Spleen (tissue), 11 donors: ENCODE data around the gene ZNF292. TPM values are rescaled to one million over a fixed set of nuclear protein-coding genes. Genes with fewer than 3 reads are reported as not detected.

Source experiments
- DNase-seq: peaks from one replicate; pipeline ENCODE4 v3.0.0-alpha.2; 2020
- H3K27ac ChIP-seq, 8 donors: fragments of 200-600 bp; sonication (generic) in 7 of 8; 1 replicate in 4 of 8; 2 replicates in 4 of 8; pipeline versions ENCODE4 v1.5.0 to v1.8.0; 2016 to 2021; ENCODE audit warnings: inconsistent platforms in 4 of 8, mild to moderate bottlenecking in 4 of 8, moderate library complexity in 1 of 8
- H3K27me3 ChIP-seq, 7 donors: fragments of 200-600 bp; sonication (generic) in 6 of 7; replicated peaks in 1 of 7; 1 replicate in 4 of 7; 2 replicates in 3 of 7; pipeline versions ENCODE4 v1.5.0 to v1.8.0; 2016 to 2021; ENCODE audit warnings: inconsistent platforms in 3 of 7, mild to moderate bottlenecking in 1 of 7
- H3K36me3 ChIP-seq, 6 donors: fragments of 200-600 bp; sonication (generic) in 5 of 6; 1 replicate in 4 of 6; 2 replicates in 2 of 6; pipeline versions ENCODE4 v1.5.0 to v1.8.0; 2016 to 2021; ENCODE audit warnings: inconsistent platforms in 2 of 6
- H3K4me1 ChIP-seq, 6 donors: fragments of 200-600 bp; sonication (generic) in 5 of 6; 1 replicate in 3 of 6; 2 replicates in 3 of 6; pipeline versions ENCODE4 v1.5.0 to v1.8.0; 2016 to 2021; ENCODE audit warnings: inconsistent platforms in 3 of 6
- H3K4me3 ChIP-seq, 8 donors: fragments of 200-600 bp; sonication (generic) in 7 of 8; 1 replicate in 4 of 8; 2 replicates in 4 of 8; pipeline versions ENCODE4 v1.5.0 to v1.8.0; 2016 to 2021; ENCODE audit warnings: inconsistent platforms in 4 of 8, mild to moderate bottlenecking in 4 of 8, moderate library complexity in 2 of 8
- H3K9me3 ChIP-seq, 8 donors: fragments of 200-600 bp; sonication (generic) in 7 of 8; 1 replicate in 4 of 8; 2 replicates in 4 of 8; pipeline versions ENCODE4 v1.5.0 to v1.8.0; 2016 to 2021; ENCODE audit warnings: inconsistent platforms in 4 of 8
- POLR2A ChIP-seq, 3 donors: fragments of 450-650 bp; IDR thresholded peaks; one replicate each; pipeline ENCODE4 v1.5.1; 2017; ENCODE audit warnings: antibody characterized with exemption in 3 of 3, mild to moderate bottlenecking in 1 of 3
- POLR2AphosphoS5 ChIP-seq, 3 donors: sonication (generic); formaldehyde crosslinking; IDR thresholded peaks; one replicate each; pipeline ENCODE4 v1.5.1; 2017; ENCODE audit warnings: antibody characterized with exemption in 3 of 3
- WGBS, 5 donors: extraction: QIAGEN DNeasy Blood & Tissue Kit in 3 of 5; methylation state at CpG; one replicate each; pipeline versions ENCODE4 v1.1.5 to v1.1.7; 2013 to 2018; 5-methylcytosine and 5-hydroxymethylcytosine counted together
- intact Hi-C: fragments of 100-400 bp; cut with DNase I; formaldehyde crosslinking; loops from one replicate; pipeline ENCODE4 v1.15.0; 2023; ENCODE audit warnings: low total_unique reads
- polyA plus RNA-seq, 3 donors: library from polyadenylated mRNA; stranded (reverse); fragments of 200-250 nt; gene quantifications; one replicate each; pipeline ENCODE4 v1.2.1, GENCODE V29; 2013
- total RNA-seq, 7 donors: library from RNA; depleted of rRNA in 3 of 7; stranded (reverse); fragments of >200 nt in 3 of 7; fragmentation: NEBNext Ultra II Directional in 4 of 7; extraction: Animal tissue kit (Norgen Biotek cat#: 25700) in 4 of 7; gene quantifications; one replicate each; pipeline versions ENCODE4 v1.1.0 to v1.2.1, GENCODE V29; 2016 to 2021
- TF ChIP-seq, protein P1 (sequence below), 11 experiments: fragments of 200-600 bp in 7 of 11; fragments of 450-650 bp in 4 of 11; sonication (generic) in 4 of 11; IDR thresholded peaks in 8 of 11; conservative IDR thresholded peaks in 3 of 11; 1 replicate in 7 of 11; 2 replicates in 4 of 11; pipeline versions ENCODE4 v1.4.0 to v1.8.0; 2016 to 2021; ENCODE audit warnings: antibody characterized with exemption in 11 of 11, inconsistent platforms in 4 of 11, mild to moderate bottlenecking in 1 of 11
- donor health status: healthy with polysubstance abuse.
- donor health status: DM: no; HTN: no; CAD: no; lungs with moderate emphysema.
- donor health status: DM: no; HTN: no; CAD: no.
- donor health status: Bipolar disorder and iron deficiency.
- donor health status: healthy.
- donor health status: DM: no; HTN: no; CAD: no.
- donor health status: DM: yes; HTN: yes; CAD: no.

ZNF292 gene
- total and polyA plus RNA-seq, 10 donors, result 5.1 to 76.2 (median 50.2) TPM

DNA sequence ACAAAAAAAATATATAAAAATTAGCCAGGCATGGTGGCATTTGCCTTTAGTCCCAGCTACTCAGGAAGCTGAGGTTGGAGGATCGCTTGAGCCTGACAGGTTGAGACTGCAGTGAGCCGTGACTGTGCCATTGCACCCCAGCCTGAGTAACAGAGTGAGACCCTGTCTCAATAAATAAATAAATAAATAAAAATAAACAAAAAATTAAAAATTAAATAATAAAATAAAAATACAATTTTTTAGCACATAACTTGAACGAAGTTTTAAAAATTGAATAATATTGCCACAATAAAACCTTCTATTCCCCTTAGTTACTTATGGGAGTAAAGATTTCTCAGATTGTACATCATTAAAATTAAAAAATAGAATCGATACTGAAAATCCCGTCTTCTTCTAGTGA is 31.3 kb upstream of the ZNF292 start:
- TF ChIP-seq POLR2AphosphoS5 (IDR thresholded peaks at IDR 0.05), result no peak
- TF ChIP-seq, protein P1, sequence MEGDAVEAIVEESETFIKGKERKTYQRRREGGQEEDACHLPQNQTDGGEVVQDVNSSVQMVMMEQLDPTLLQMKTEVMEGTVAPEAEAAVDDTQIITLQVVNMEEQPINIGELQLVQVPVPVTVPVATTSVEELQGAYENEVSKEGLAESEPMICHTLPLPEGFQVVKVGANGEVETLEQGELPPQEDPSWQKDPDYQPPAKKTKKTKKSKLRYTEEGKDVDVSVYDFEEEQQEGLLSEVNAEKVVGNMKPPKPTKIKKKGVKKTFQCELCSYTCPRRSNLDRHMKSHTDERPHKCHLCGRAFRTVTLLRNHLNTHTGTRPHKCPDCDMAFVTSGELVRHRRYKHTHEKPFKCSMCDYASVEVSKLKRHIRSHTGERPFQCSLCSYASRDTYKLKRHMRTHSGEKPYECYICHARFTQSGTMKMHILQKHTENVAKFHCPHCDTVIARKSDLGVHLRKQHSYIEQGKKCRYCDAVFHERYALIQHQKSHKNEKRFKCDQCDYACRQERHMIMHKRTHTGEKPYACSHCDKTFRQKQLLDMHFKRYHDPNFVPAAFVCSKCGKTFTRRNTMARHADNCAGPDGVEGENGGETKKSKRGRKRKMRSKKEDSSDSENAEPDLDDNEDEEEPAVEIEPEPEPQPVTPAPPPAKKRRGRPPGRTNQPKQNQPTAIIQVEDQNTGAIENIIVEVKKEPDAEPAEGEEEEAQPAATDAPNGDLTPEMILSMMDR (IDR thresholded peaks at IDR 0.05 in 8 of 11, conservative IDR thresholded peaks at IDR 0.05 in 3 of 11), result no peak
- TF ChIP-seq POLR2A (IDR thresholded peaks at IDR 0.05), result no peak
- 75 to 92% (median 86%) methylated on average over 5 of the region's 5 CpGs for WGBS, 5 donors
- intact Hi-C loops, result no loop called here
- no peak overlapping the region for H3K4me3 ChIP-seq
- DNase-seq, result no peak
- H3K27me3 ChIP-seq, result peaks cover 0 to 18% (median 8%) of the 10 kb centered on the region in 7 donors
- H3K4me1 ChIP-seq, result no peaks in the 10 kb centered on the region
- no peak overlapping the region for H3K27ac ChIP-seq
- peaks cover 0 to 10% (median 0%) of the 10 kb centered on the region in 8 donors for H3K9me3 ChIP-seq
- H3K36me3 ChIP-seq, result no peaks in the 10 kb centered on the region

DNA sequence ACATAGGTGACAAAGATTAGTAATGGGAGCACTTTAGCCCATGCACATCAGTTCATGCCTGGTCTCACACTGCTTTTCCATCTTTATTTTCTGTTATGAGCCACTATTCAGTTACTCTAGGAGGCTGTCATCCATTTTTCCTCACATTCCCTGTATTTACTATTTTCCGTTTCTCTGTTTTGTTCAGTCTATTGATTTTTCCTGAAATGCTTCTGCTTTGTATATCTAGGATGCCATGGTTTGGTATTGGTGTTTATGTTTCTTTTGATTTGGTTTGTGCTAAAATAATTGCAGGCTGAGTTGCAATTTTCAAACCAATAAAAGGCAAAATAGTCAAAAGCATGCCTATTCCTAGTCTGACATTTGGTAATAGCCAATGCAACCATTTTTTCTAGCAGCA is 28.9 kb upstream of the ZNF292 start:
- Histone ChIP-seq H3K9me3 (peaks cover 0 to 13% (median 0%) of the 10 kb centered on the region in 8 donors), H3K4me1 (no peaks in the 10 kb centered on the region), H3K27me3 (peaks cover 0 to 18% (median 8%) of the 10 kb centered on the region in 7 donors), H3K27ac (no peak overlapping the region), H3K36me3 (no peaks in the 10 kb centered on the region), H3K4me3 (no peak overlapping the region)
- intact Hi-C loops, result no loop called here
- no peak for TF ChIP-seq POLR2A (IDR thresholded peaks at IDR 0.05)
- TF ChIP-seq, protein P1 (IDR thresholded peaks at IDR 0.05 in 8 of 11, conservative IDR thresholded peaks at IDR 0.05 in 3 of 11), result no peak
- no peak for TF ChIP-seq POLR2AphosphoS5 (IDR thresholded peaks at IDR 0.05)
- DNase-seq, result no peak
- WGBS, 5 donors, result 0 to 90% (median 43%) methylated on average over 1 of the region's 1 CpG

DNA sequence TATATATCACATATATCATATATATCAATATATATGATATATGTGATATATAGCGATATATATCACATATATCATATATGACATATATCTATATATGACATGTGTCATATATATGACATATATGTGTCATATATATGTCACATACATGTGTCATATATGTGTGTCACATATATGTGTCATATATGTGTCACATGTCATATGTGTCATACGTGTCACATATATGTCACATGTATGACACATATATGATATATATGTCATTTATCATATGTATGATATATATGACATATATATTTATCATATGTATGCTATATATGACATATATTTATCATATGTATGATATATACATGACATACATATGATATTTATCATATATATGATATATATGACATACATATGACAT is 27.6 kb upstream of the ZNF292 start:
- Histone ChIP-seq H3K4me1 (no peaks in the 10 kb centered on the region), H3K9me3 (peaks cover 0 to 6% (median 0%) of the 10 kb centered on the region in 8 donors), H3K4me3 (no peak overlapping the region), H3K27ac (no peak overlapping the region), H3K36me3 (no peaks in the 10 kb centered on the region), H3K27me3 (peaks cover 0 to 11% (median 8%) of the 10 kb centered on the region in 7 donors)
- DNase-seq, result no peak
- intact Hi-C loops, result no loop called here
- no peak for TF ChIP-seq POLR2AphosphoS5 (IDR thresholded peaks at IDR 0.05)
- TF ChIP-seq, protein P1 (IDR thresholded peaks at IDR 0.05 in 8 of 11, conservative IDR thresholded peaks at IDR 0.05 in 3 of 11), result no peak
- no peak for TF ChIP-seq POLR2A (IDR thresholded peaks at IDR 0.05)
- 77 to 99% (median 91%) methylated on average over 2 of the region's 2 CpGs for WGBS, 5 donors

DNA sequence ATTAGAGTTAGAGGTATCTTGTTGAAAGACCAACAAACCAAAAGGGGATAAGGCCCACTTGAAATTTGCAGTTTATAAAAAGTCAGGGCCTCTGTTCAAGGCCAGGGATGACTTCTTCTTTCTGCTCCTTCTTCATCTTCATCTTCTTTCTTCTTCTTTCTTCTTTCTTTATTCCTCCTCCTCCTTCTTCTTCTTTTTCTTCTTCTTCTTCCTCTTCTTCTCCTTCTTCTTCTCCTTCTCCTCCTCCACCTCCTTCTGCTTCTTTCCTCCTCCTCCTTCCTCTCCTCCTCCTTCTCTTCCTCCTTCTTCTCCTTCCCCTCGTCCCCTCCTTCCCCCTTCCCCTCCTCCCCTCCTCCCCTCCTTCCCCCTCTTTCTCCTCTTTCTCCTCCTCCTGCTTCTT is 18.4 kb upstream of the ZNF292 start:
- Histone ChIP-seq H3K27ac (no peak overlapping the region), H3K9me3 (no peaks in the 10 kb centered on the region), H3K4me3 (no peak overlapping the region), H3K36me3 (no peaks in the 10 kb centered on the region), H3K27me3 (peaks cover 0 to 10% (median 0%) of the 10 kb centered on the region in 7 donors), H3K4me1 (peaks cover 0 to 5% (median 0%) of the 10 kb centered on the region in 6 donors)
- DNase-seq, result no peak
- intact Hi-C loops, result loop anchor here (10.0 kb wide), 1 partner anchor 98 kb away; no protein-coding TSS in a partner anchor
- 5 to 25% (median 17%) methylated on average over 1 of the region's 1 CpG for WGBS, 5 donors
- TF ChIP-seq, protein P1 (IDR thresholded peaks at IDR 0.05 in 8 of 11, conservative IDR thresholded peaks at IDR 0.05 in 3 of 11), result no peak
- TF ChIP-seq POLR2A (IDR thresholded peaks at IDR 0.05) (no peak), POLR2AphosphoS5 (IDR thresholded peaks at IDR 0.05) (no peak)
